ENCODE measurements around the gene ATRX. TPM values are rescaled to one million over a fixed set of nuclear protein-coding genes. Genes with fewer than 3 reads are reported as not detected.

ATRX gene
- polyA plus RNA-seq, 1 experiment: 20.6 TPM

GRCh38 chrX:77749695-77750094, 36.3 kb downstream of the ATRX start:
- no peak overlapping the region for H3K4me3 ChIP-seq (ENCODE audit: low read depth, low read length)
- ChIA-PET CTCF (no interaction called here), POLR2A (no interaction called here)
- H3K36me3 ChIP-seq (ENCODE audit: control insufficient read depth, insufficient read depth, low read length): no peaks in the 10 kb centered on the region
- DNase-seq (ENCODE audit: low read depth): no peak
- no peak for TF ChIP-seq CTCF (IDR thresholded peaks at IDR 0.05; ENCODE audit: insufficient read depth, low read depth, low read length)
- H3K27me3 ChIP-seq (ENCODE audit: control insufficient read depth, insufficient read depth, low read length): no peaks in the 10 kb centered on the region

- Histone ChIP-seq H3K27me3 (ENCODE audit: control insufficient read depth, insufficient read depth, low read length) (no peaks in the 10 kb centered on the region), H3K4me3 (ENCODE audit: low read depth, low read length) (no peak overlapping the region), H3K36me3 (ENCODE audit: control insufficient read depth, insufficient read depth, low read length) (no peaks in the 10 kb centered on the region)
- TF ChIP-seq CTCF (IDR thresholded peaks at IDR 0.05; ENCODE audit: insufficient read depth, low read depth, low read length): no peak
- ChIA-PET CTCF (no interaction called here), POLR2A (no interaction called here)
- DNase-seq (ENCODE audit: low read depth): no peak
Observed at GRCh38 chrX:77743720-77744119, 42.3 kb downstream of the ATRX start.

- no peak for DNase-seq (ENCODE audit: low read depth)
- no peak for TF ChIP-seq CTCF (IDR thresholded peaks at IDR 0.05; ENCODE audit: insufficient read depth, low read depth, low read length)
- POLR2A ChIA-PET: no interaction called here
- H3K4me3 ChIP-seq (ENCODE audit: low read depth, low read length): no peak overlapping the region
- H3K27me3 ChIP-seq (ENCODE audit: control insufficient read depth, insufficient read depth, low read length): no peaks in the 10 kb centered on the region
- CTCF ChIA-PET: no interaction called here
- H3K36me3 ChIP-seq (ENCODE audit: control insufficient read depth, insufficient read depth, low read length): no peaks in the 10 kb centered on the region
Observed at GRCh38 chrX:77742788-77743476, 43.1 kb downstream of the ATRX start.

- no peak for DNase-seq (ENCODE audit: low read depth)
- ChIA-PET CTCF (no interaction called here), POLR2A (interaction anchor here (0.6 kb wide), 1 partner anchor 1020 kb away, joined by 3 read pairs; no protein-coding TSS in a partner anchor)
- Histone ChIP-seq H3K4me3 (ENCODE audit: low read depth, low read length) (no peak overlapping the region), H3K27me3 (ENCODE audit: control insufficient read depth, insufficient read depth, low read length) (no peaks in the 10 kb centered on the region), H3K36me3 (ENCODE audit: control insufficient read depth, insufficient read depth, low read length) (no peaks in the 10 kb centered on the region)
- TF ChIP-seq CTCF (IDR thresholded peaks at IDR 0.05; ENCODE audit: insufficient read depth, low read depth, low read length): no peak
Observed at GRCh38 chrX:77740376-77740905, 45.6 kb downstream of the ATRX start.

- DNase-seq (ENCODE audit: low read depth): no peak
- POLR2A ChIA-PET: no interaction called here
- no peaks in the 10 kb centered on the region for H3K36me3 ChIP-seq (ENCODE audit: control insufficient read depth, insufficient read depth, low read length)
- H3K4me3 ChIP-seq (ENCODE audit: low read depth, low read length): no peak overlapping the region
- TF ChIP-seq CTCF (IDR thresholded peaks at IDR 0.05; ENCODE audit: insufficient read depth, low read depth, low read length): no peak
- H3K27me3 ChIP-seq (ENCODE audit: control insufficient read depth, insufficient read depth, low read length): no peaks in the 10 kb centered on the region
- CTCF ChIA-PET: no interaction called here
Observed at GRCh38 chrX:77733342-77733741, 52.7 kb downstream of the ATRX start.

All from BJ (cell line).